ENCODE data around the gene PXMP4. TPM values are rescaled to one million over a fixed set of nuclear protein-coding genes. Genes with fewer than 3 reads are reported as not detected.
A peak's percentile ranks its signal among the peaks of the same experiment; 100 is the strongest.

Gene PXMP4
- total and polyA plus RNA-seq, 9 of the 15 experiments (the other 6 are each of a cell fraction or from before 2014, with no cell fraction given) = 4.8 to 29.1 (median 6.8) TPM

DNA sequence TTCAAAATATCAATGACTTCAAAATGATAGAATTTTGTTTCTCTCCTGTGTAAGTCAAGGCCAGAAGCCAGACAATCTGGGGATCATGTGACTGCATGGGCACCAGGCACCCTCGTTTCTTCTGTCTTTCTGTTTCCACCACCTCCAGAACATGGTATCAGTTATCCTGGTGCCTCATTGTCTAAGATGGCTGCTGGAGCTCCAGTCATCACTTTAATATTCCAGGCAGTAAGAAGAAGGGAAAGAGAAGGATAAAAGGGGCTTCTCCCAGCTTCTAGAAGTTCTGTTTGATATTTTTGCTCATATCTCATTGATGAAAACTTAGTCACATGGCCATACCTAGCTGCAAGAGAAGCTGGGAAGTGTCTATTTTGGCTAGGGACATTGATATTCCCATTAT, 37.3 kb upstream of the PXMP4 start:
- DNase-seq (ENCODE audit: extremely low read depth in 1 of 4, low spot score in 3 of 4) (no peak), FAIRE-seq (no peak), ATAC-seq (no peak)
- H3K9ac ChIP-seq (ENCODE audit: insufficient read depth in 1 of 2, low read depth in 2 of 2, low read length in 2 of 2) = no peak overlapping the region
- no peak overlapping the region for H2AFZ ChIP-seq (ENCODE audit: low read depth, low read length)
- H3K4me3 ChIP-seq = no peak overlapping the region
- no peaks in the 10 kb centered on the region for H3K27me3 ChIP-seq (ENCODE audit: control insufficient read depth in 2 of 2, insufficient read depth in 2 of 2, low read length in 2 of 2)
- H3K4me1 ChIP-seq (replicated peaks in 1 of 2; ENCODE audit: control insufficient read depth in 2 of 2, insufficient read depth in 2 of 2, low read length in 2 of 2) = peaks cover 0 to 6% of the 10 kb centered on the region in 2 experiments; a peak in 2 of 5 replicates
- ChIA-PET CTCF (ENCODE audit: low intra/inter-chr PET ratio) (no interaction called here), POLR2A (interaction anchor here (0.6 kb wide), 1 partner anchor 316 kb away, joined by 4 read pairs; no protein-coding TSS in a partner anchor)
- in situ Hi-C loops (cut with MboI) (no loop called here), intact Hi-C loops (cut with micrococcal nuclease) (no loop called here)
- peaks cover 2% of the 10 kb centered on the region; the same call in 1 of the 2 replicates for H3K9me3 ChIP-seq (replicated peaks; ENCODE audit: control insufficient read depth, insufficient read depth, low read depth, low read length)
- no TSS peak for BruUV-seq (replicated peaks)
- H3K27ac ChIP-seq (ENCODE audit: extremely low read depth, low read depth, low read length) = no peak overlapping the region
- WGBS (ENCODE audit: insufficient coverage, low coverage, missing lambda C conversion rate) = 0% methylated on average over 1 of the region's 1 CpG
- H3K4me2 ChIP-seq (ENCODE audit: insufficient read depth, low read length) = no peak overlapping the region
- H3K79me2 ChIP-seq (ENCODE audit: control insufficient read depth, insufficient read depth, low read length) = no peaks in the 10 kb centered on the region
- H3K9me1 ChIP-seq (ENCODE audit: control insufficient read depth, insufficient read depth, low read length) = no peaks in the 10 kb centered on the region
- no peaks in the 10 kb centered on the region for H3K36me3 ChIP-seq (ENCODE audit: control insufficient read depth, insufficient read depth, low read length)
- H4K20me1 ChIP-seq (replicated peaks; ENCODE audit: control insufficient read depth, insufficient read depth, low read length) = no peaks in the 10 kb centered on the region
- no peak for TF ChIP-seq ERF (CRISPR knock-in tag; IDR thresholded peaks at IDR 0.05)
- TF ChIP-seq ZNF134 (CRISPR knock-in tag; conservative IDR thresholded peaks at IDR 0.05) = no peak
- no peak for TF ChIP-seq TEAD1 (CRISPR knock-in tag; IDR thresholded peaks at IDR 0.05)
- no peak for TF ChIP-seq ARHGAP35 (IDR thresholded peaks at IDR 0.05; ENCODE audit: partially characterized antibody)
- TF ChIP-seq, protein P1, sequence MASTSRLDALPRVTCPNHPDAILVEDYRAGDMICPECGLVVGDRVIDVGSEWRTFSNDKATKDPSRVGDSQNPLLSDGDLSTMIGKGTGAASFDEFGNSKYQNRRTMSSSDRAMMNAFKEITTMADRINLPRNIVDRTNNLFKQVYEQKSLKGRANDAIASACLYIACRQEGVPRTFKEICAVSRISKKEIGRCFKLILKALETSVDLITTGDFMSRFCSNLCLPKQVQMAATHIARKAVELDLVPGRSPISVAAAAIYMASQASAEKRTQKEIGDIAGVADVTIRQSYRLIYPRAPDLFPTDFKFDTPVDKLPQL (IDR thresholded peaks at IDR 0.05; ENCODE audit: extremely low read depth, insufficient read length) = no peak
- TF ChIP-seq NEUROD1 (IDR thresholded peaks at IDR 0.05; ENCODE audit: borderline replicate concordance, low read depth, low read length, partially characterized antibody) = no peak
- TF ChIP-seq, protein P2, sequence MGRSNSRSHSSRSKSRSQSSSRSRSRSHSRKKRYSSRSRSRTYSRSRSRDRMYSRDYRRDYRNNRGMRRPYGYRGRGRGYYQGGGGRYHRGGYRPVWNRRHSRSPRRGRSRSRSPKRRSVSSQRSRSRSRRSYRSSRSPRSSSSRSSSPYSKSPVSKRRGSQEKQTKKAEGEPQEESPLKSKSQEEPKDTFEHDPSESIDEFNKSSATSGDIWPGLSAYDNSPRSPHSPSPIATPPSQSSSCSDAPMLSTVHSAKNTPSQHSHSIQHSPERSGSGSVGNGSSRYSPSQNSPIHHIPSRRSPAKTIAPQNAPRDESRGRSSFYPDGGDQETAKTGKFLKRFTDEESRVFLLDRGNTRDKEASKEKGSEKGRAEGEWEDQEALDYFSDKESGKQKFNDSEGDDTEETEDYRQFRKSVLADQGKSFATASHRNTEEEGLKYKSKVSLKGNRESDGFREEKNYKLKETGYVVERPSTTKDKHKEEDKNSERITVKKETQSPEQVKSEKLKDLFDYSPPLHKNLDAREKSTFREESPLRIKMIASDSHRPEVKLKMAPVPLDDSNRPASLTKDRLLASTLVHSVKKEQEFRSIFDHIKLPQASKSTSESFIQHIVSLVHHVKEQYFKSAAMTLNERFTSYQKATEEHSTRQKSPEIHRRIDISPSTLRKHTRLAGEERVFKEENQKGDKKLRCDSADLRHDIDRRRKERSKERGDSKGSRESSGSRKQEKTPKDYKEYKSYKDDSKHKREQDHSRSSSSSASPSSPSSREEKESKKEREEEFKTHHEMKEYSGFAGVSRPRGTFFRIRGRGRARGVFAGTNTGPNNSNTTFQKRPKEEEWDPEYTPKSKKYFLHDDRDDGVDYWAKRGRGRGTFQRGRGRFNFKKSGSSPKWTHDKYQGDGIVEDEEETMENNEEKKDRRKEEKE (IDR thresholded peaks at IDR 0.05; ENCODE audit: borderline replicate concordance in 1 of 2, control insufficient read depth in 1 of 2, low read depth in 2 of 2, low read length in 1 of 2) = no peak
- TF ChIP-seq, protein P3, sequence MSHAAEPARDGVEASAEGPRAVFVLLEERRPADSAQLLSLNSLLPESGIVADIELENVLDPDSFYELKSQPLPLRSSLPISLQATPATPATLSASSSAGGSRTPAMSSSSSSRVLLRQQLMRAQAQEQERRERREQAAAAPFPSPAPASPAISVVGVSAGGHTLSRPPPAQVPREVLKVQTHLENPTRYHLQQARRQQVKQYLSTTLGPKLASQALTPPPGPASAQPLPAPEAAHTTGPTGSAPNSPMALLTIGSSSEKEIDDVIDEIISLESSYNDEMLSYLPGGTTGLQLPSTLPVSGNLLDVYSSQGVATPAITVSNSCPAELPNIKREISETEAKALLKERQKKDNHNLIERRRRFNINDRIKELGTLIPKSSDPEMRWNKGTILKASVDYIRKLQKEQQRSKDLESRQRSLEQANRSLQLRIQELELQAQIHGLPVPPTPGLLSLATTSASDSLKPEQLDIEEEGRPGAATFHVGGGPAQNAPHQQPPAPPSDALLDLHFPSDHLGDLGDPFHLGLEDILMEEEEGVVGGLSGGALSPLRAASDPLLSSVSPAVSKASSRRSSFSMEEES (CRISPR knock-in tag; IDR thresholded peaks at IDR 0.05) = peak; percentile 32; the same call in 1 of the 2 replicates
- TF ChIP-seq PRMT5 (CRISPR knock-in tag; IDR thresholded peaks at IDR 0.05) = no peak
- no peak for TF ChIP-seq KHSRP (IDR thresholded peaks at IDR 0.05)
- no peak for TF ChIP-seq HLTF (IDR thresholded peaks at IDR 0.05)
- no peak for TF ChIP-seq ZNF707 (CRISPR knock-in tag; conservative IDR thresholded peaks at IDR 0.05)
- peak in 1 of 2 experiments; percentile 55; a peak in 1 of 3 replicates for TF ChIP-seq CBX3 (IDR thresholded peaks at IDR 0.05; ENCODE audit: borderline replicate concordance in 1 of 2, low read length in 2 of 2)
- TF ChIP-seq, protein P4, sequence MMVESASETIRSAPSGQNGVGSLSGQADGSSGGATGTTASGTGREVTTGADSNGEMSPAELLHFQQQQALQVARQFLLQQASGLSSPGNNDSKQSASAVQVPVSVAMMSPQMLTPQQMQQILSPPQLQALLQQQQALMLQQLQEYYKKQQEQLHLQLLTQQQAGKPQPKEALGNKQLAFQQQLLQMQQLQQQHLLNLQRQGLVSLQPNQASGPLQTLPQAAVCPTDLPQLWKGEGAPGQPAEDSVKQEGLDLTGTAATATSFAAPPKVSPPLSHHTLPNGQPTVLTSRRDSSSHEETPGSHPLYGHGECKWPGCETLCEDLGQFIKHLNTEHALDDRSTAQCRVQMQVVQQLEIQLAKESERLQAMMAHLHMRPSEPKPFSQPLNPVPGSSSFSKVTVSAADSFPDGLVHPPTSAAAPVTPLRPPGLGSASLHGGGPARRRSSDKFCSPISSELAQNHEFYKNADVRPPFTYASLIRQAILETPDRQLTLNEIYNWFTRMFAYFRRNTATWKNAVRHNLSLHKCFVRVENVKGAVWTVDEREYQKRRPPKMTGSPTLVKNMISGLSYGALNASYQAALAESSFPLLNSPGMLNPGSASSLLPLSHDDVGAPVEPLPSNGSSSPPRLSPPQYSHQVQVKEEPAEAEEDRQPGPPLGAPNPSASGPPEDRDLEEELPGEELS (CRISPR knock-in tag; IDR thresholded peaks at IDR 0.05; ENCODE audit: borderline replicate concordance) = no peak
- TF ChIP-seq ZZZ3 (IDR thresholded peaks at IDR 0.05) = no peak
- TF ChIP-seq RBM25 (IDR thresholded peaks at IDR 0.05; ENCODE audit: low read depth, low read length, severe bottlenecking) = peak; percentile 90
